GM19324 (cell line): ENCODE measurements around the gene DDX11.
"Not testable (repeated sequence)": the region's sequence is repeated elsewhere in the genome, so short reads cannot be mapped to it uniquely, and the experiment has no call there.

Experiments used
- ATAC-seq: cut with Tn5 transposase; IDR thresholded peaks from one replicate; pipeline ENCODE4 v1.9.1; 2021; ENCODE audit warnings: mild to moderate bottlenecking, moderate library complexity; ENCODE audit not compliant: unreplicated experiment, low FRiP score

Gene DDX11

DNA sequence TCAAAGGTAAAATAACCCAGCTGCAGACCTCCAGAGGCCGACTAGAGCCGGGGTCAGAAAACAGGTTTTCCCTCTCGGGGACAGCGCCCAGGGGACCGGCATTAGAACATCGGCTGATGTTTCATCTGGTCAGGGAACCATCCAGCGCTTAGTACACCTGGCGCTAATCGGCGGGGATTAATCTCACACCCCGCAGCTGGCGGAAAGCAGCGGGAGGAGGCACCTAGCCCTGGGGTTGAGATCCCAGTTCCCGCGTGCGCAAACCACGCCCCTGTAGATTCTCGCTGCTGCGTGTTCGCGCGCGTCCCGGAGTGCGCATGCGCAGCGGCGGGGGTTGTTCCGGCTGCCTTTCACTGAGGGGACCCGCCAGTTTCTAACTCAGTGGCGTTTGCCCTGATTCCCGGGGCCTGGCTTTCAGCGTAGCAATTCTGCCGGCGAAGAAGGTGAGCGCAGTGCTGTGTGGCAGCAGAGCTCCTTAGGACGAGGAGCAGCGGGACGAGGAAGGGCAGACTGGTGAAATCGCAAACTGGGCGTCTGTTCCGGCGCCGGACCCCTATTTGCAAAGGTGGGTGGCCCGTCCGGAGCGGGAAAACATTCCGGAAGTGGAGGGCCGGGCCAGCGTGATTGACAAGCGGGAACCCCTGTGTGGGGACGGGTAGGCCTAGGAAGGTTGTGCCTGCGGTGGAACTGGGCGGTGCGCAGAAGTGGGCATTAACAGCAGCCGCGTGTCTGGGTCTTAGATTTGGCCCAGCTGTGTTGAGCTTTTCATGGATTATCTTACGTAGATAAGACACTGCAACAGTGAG lies at the start of gene DDX11:
Gene DDX11 (plus strand): TSS at position 334 of the 806 bp plus-strand sequence. CDS start 4,534 bp downstream, outside the sequence.
- peak; percentile 97 for ATAC-seq

- no peak for ATAC-seq
These were observed 47.5 kb upstream of the DDX11 start for GRCh38 chr12:31026202-31026601.

- not testable (repeated sequence) for ATAC-seq
These were observed 46.7 kb upstream of the DDX11 start for GRCh38 chr12:31027006-31027405.

DNA sequence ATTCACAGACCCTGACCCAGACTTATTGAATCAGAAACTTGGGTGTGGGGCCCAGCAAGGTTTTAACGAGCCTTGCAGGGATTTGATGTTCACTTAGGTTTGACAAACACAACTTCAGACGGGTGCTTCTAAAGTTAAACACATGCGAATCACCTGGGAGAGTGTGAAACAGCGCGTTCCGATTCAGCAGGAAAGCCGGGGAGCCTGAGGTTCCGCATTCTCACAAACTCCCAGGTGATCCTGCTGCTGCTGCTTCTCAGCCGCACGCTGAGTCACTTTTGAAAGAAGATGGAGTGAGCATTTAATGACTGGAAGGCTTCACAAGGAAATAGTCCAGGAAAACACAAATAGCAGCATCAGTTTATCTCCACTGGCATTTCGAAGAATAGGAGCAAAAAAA lies 44.2 kb upstream of the DDX11 start:
- no peak for ATAC-seq

DNA sequence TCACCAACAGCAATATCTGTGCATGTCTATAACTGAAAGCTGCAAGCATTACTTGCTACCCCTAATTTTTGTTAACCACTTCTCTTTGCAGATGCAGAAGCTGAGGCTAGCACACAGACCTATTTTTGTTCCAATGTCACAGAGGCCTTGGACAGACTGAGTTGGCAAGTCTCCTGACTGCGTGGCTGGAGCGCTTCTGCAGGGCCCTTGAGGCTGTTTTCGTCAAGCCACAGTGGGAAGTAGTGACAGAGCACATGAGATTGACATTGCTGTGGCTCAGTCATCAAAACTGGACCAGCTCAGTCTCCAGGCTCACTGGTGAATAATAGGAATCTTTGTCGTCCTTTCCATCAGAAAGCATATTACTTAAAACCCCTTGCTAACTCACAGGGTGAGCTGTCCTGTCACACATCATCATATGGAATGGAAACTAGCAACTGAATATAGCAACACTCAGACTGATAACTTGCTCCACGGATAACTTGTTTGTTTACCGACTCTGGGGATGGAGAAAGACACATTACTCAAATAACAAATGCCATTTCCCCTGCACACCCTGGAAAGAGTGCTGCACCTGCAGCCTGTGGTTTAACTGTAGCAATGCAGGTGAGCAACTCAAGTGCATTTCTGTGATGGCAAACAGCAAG lies 43.6 kb upstream of the DDX11 start:
- no peak for ATAC-seq

DNA sequence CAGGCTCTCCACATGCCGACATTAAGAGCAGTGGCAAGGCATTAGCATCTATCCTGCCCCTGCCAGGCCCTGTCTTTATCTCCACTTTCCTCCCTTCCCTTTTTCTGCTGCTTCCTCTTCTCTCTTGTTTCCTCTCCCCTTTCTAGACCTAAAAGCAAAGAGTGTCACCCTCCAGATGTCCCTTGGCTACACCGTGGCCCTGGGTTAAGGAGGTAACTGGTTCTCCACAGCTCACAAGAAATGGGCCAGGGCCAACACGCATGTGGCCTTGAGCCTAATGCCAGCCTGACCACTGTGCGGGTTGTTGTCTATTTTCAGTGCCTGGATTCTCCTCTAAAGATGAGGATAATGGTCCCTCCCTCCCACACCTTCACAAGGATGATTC lies 41.7 kb upstream of the DDX11 start:
- no peak for ATAC-seq

GRCh38 chr12:31033146-31033545 lies 40.5 kb upstream of the DDX11 start:
- no peak for ATAC-seq

DNA sequence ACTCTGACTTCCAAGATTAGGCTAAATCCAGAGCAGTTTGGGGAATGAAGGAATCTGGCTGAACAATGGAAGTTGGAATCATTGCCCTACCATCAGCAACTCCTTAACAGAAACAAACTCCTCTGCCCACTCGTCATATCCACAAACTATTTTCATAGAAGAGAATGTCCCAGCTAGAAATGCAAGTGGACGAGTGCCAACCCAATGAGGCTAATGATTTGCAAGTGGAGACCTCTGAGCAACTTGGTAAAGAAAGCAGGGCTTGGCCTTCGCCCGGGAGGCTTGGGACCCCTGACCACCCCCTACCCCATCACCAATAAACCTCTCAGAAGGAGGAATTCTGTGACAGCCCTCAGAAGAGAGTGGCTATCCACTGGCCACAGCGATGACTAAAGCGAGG lies 40.0 kb upstream of the DDX11 start:
- ATAC-seq, result no peak

- no peak for ATAC-seq
These were observed 39.3 kb upstream of the DDX11 start for GRCh38 chr12:31034372-31034771.

GRCh38 chr12:31035226-31035625 lies 38.4 kb upstream of the DDX11 start:
- ATAC-seq, result no peak

- no peak for ATAC-seq
These were observed 37.5 kb upstream of the DDX11 start for GRCh38 chr12:31035967-31036665.

DNA sequence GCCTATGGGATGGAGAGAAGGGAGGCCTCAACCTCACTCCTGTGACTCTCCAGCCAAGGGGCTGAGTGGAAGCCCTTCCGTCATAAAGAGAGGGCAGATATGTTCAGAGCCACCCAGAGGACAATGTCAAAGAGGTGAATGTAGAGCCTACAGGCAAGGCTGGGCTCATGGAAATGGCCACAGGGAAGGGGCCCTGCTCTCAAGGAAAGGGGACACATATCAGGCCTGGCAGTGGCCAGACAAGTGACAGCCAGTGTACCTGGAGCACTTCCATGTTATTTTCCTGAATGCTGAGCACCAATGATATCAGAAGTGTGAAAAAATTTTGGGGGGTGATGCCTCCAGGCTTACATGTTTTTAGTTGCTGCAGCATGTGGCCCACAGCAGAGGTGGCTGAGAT lies 36.6 kb upstream of the DDX11 start:
- no peak for ATAC-seq

DNA sequence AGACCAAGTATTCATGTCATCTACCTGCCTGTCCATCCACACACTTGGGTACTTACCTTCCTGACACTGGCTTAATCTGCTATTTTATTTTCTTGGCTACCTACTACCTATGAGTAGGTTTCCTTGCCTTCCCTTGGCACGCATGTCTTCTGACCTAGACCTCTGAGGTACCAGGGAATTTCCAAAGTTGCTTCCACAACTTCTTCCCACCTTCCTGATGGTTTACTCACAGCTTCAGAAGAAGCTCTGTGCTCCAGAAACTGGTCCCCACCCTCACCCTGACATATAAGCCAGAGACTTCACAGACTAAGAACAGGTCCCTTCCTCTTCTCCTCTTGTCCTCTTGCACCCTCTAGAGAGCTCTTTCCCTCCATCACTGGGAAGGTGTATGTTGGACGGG lies 35.7 kb upstream of the DDX11 start:
- no peak for ATAC-seq

DNA sequence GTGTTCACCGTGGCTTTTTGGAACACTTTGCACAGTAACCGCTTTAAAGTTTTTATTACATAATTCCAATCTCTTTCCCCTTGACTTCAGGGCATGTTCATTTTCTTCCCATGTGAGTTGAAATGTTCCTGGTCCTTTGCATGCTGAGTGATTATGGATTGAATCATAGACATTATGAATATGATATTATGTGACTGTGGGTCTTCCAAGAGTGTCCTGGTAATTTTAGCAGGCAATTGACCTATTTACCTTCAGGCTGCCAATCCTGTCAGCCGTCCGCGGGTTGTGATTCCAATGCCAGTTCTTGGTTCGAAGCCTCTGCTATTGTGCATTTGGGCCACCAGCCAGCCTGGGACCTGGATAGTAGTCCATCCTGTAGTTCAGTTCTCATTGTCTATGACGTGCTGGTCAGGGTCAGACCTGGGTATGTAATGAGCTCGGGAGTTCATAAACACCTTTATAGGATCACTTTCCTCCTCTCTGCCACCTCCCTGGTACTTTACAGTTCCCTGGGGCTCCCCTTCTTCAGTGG lies 32.6 kb upstream of the DDX11 start:
- no peak for ATAC-seq

GRCh38 chr12:31050143-31050542 lies 23.5 kb upstream of the DDX11 start:
- ATAC-seq, result not testable (repeated sequence)

- not testable (repeated sequence) for ATAC-seq
These were observed 23.1 kb upstream of the DDX11 start for GRCh38 chr12:31050548-31050947.

GRCh38 chr12:31051692-31052091 lies 22.0 kb upstream of the DDX11 start:
- peak; percentile 43 for ATAC-seq

- ATAC-seq, result not testable (repeated sequence)
These were observed 21.5 kb upstream of the DDX11 start for GRCh38 chr12:31052121-31052520.

DNA sequence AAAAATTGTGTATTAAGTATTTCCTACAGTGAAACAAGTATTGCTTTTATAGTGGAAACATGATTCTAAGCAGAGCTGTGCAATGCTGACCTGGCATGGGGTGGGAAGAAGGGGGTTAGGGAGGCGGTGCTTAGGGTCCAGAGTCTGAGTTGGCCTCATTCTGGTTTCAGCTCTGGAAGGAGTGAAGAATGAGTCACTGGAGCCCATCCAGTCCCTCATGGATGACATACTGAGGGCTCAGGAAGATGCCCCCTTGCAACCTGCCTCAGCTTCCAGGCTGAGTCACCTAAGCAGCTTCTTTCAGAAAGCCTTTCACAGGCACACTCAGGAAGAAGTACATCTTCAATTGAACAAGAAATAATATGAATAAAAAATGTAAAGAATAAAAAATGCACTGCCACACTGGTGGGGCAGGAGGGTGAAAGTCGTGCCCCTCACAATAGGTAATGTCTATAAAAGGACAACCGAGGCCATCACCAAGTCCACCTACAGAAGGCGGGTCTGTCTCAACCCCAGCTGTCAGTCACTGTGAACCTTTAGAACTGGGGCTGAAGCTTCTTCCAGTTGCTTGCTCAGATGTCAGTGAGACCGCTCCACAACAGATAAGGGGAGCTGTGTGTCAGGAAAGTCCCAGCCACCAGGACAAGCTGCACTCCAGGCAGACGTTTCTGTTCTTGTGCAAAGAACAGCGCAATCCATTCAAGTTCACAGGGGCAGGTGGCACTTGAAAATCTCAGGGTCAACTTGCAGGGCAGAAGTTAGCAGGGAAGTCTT lies 20.8 kb upstream of the DDX11 start:
- not testable (repeated sequence) for ATAC-seq

DNA sequence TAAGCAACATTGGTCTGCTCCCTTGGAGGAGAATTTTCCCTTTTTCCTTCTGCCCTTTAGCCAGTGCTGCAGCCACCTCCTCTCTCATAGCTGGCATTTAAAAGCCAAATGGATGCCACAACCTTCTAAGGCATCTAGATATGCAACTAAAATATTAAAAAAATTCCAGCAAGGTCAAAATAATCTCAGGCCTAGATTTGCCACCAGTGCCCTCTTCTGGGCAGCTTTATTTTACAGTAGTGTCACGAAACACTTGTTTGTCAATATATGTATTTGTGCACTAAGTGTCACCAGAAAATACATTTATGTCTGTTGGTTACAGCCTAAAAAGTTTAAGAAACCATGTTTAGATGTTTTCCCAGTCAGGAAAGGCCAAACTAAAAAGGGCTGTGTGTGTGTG lies 19.7 kb upstream of the DDX11 start:
- not testable (repeated sequence) for ATAC-seq
